Neural progenitor cell (in vitro differentiated cells): ENCODE data around the gene LRRC61. TPM values are rescaled to one million over a fixed set of nuclear protein-coding genes. Genes with fewer than 3 reads are reported as not detected.

Source experiments
- DNase-seq: peaks from one replicate; pipeline ENCODE4 v3.0.0-alpha.2; 2016; ENCODE audit warnings: low spot score
- H2AFZ ChIP-seq: fragments of 200-600 bp; sonication (generic); replicated peaks from 2 replicates; pipeline ENCODE4 v1.6.1; 2016; ENCODE audit warnings: antibody characterized with exemption
- H3F3A ChIP-seq: fragments of 200-600 bp; sonication (generic); 2 replicates; pipeline ENCODE4 v1.6.1; 2016; ENCODE audit warnings: antibody characterized with exemption, low read depth
- H3K27ac ChIP-seq: fragments of 200-600 bp; sonication (generic); 2 replicates; pipeline ENCODE4 v1.5.1; 2016; ENCODE audit warnings: mild to moderate bottlenecking
- H3K27me3 ChIP-seq: fragments of 200-600 bp; sonication (generic); 2 replicates; pipeline ENCODE4 v1.6.1; 2016; ENCODE audit warnings: mild to moderate bottlenecking, moderate library complexity
- H3K36me3 ChIP-seq: fragments of 200-600 bp; sonication (generic); 2 replicates; pipeline ENCODE4 v1.5.1; 2016
- H3K4me1 ChIP-seq: fragments of 200-600 bp; sonication (generic); 2 replicates; pipeline ENCODE4 v1.6.1; 2016; ENCODE audit warnings: mixed run types
- H3K4me2 ChIP-seq: fragments of 200-600 bp; sonication (generic); 2 replicates; pipeline ENCODE4 v1.6.1; 2016
- H3K4me3 ChIP-seq: fragments of 200-600 bp; sonication (generic); 2 replicates; pipeline ENCODE4 v1.5.1; 2016
- H3K79me2 ChIP-seq: fragments of 200-600 bp; sonication (generic); 2 replicates; pipeline ENCODE4 v1.6.1; 2016; ENCODE audit warnings: low read depth
- H3K9ac ChIP-seq: fragments of 200-600 bp; sonication (generic); 2 replicates; pipeline ENCODE4 v1.6.1; 2016
- H3K9me3 ChIP-seq: fragments of 200-600 bp; sonication (generic); 2 replicates; pipeline ENCODE4 v1.5.1; 2016; ENCODE audit warnings: low read depth
- H4K20me1 ChIP-seq: fragments of 200-600 bp; sonication (generic); 2 replicates; pipeline ENCODE4 v1.6.1; 2016; ENCODE audit warnings: low read depth
- H3K27ac Mint-ChIP-seq: 3 replicates; pipeline ENCODE4 v1.8.0; 2021; ENCODE audit warnings: mixed read lengths
- H3K27me3 Mint-ChIP-seq: 2 replicates; pipeline ENCODE4 v1.8.0; 2022; ENCODE audit warnings: low read depth, mild to moderate bottlenecking, inconsistent platforms, moderate library complexity, mixed read lengths; ENCODE audit not compliant: insufficient read depth
- H3K36me3 Mint-ChIP-seq: 3 replicates; pipeline ENCODE4 v1.8.0; 2021; ENCODE audit warnings: mixed read lengths
- H3K4me1 Mint-ChIP-seq: 3 replicates; pipeline ENCODE4 v1.8.0; 2021; ENCODE audit warnings: mixed read lengths
- H3K4me3 Mint-ChIP-seq: 3 replicates; pipeline ENCODE4 v1.8.0; 2021; ENCODE audit warnings: mild to moderate bottlenecking, moderate library complexity, mixed read lengths
- H3K9me3 Mint-ChIP-seq: 3 replicates; pipeline ENCODE4 v1.8.0; 2020; ENCODE audit warnings: mixed read lengths
- CTCF ChIP-seq: fragments of 200-600 bp; sonication (generic); IDR thresholded peaks from 2 replicates; pipeline ENCODE4 v1.5.1; 2017; ENCODE audit warnings: antibody characterized with exemption, mild to moderate bottlenecking
- EZH2 ChIP-seq: fragments of 200-600 bp; sonication (generic); IDR thresholded peaks from 2 replicates; pipeline ENCODE4 v1.6.1; 2017; ENCODE audit warnings: antibody characterized with exemption, mild to moderate bottlenecking, moderate library complexity
- EZH2phosphoT487 ChIP-seq: fragments of 200-600 bp; sonication (generic); IDR thresholded peaks from 2 replicates; pipeline ENCODE4 v1.6.1; 2017; ENCODE audit warnings: antibody characterized with exemption
- total RNA-seq: library from RNA; depleted of rRNA; stranded (reverse); fragments of >200 nt; gene quantifications from 2 replicates; pipeline ENCODE4 v1.2.3, GENCODE V29; 2015; ENCODE audit warnings: low replicate concordance

Gene LRRC61
- total RNA-seq, 1 donor from 2014 or later: 2.0 TPM

DNA sequence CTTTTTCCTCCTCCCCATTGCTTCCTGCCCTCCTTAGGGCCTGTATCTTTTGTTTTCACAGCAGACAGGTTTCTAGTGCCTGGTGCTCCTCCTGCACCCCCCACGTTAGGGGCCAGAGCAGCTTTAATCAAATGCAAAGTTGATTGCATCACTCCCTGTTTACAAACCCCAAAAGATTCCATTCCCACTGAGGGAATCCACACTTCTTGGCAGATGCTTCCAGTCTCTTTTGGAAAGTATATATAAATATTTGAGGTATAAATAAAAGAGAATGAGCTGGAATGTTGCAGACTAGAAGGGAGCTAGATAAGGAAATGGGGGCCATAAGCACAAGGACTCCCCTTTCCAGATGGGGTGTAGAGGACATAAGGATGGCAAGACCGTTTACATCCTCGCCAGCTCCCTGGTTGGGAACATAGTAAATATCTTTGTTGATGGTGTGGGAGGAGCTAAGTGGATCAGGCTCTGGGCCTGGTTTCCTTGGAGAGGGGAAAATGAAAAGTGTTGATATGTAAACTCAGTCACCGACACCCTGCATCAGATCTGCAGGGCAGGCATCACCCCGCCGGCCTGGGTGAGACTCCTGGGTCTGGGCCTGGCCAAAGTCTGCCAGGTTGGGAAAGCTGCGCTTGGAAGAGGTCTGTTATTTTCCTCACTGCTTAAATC lies 12.1 kb downstream of the LRRC61 start:
- Histone ChIP-seq H3K27ac (no peak overlapping the region), H3K9me3 (no peaks in the 10 kb centered on the region), H3K27me3 (peaks cover 17% of the 10 kb centered on the region), H3F3A (no peaks in the 10 kb centered on the region), H4K20me1 (peaks cover 4% of the 10 kb centered on the region), H2AFZ (no peak overlapping the region), H3K4me1 (peaks cover 13% of the 10 kb centered on the region), H3K9ac (no peak overlapping the region), H3K4me2 (no peak overlapping the region), H3K36me3 (no peaks in the 10 kb centered on the region), H3K4me3 (no peak overlapping the region), H3K79me2 (no peaks in the 10 kb centered on the region)
- Mint-ChIP-seq H3K4me3 (no peak overlapping the region), H3K36me3 (no peaks in the 10 kb centered on the region), H3K27ac (peak overlapping the region; percentile 81), H3K27me3 (peaks cover 18% of the 10 kb centered on the region), H3K4me1 (peaks cover 26% of the 10 kb centered on the region), H3K9me3 (no peaks in the 10 kb centered on the region)
- TF ChIP-seq EZH2phosphoT487 (no peak), EZH2 (no peak), CTCF (no peak)
- no peak for DNase-seq

GRCh38 chr7:150335774-150336112 lies 12.6 kb downstream of the LRRC61 start:
- Mint-ChIP-seq H3K27ac (no peak overlapping the region), H3K4me1 (peaks cover 27% of the 10 kb centered on the region), H3K27me3 (peaks cover 18% of the 10 kb centered on the region), H3K36me3 (no peaks in the 10 kb centered on the region), H3K4me3 (no peak overlapping the region), H3K9me3 (no peaks in the 10 kb centered on the region)
- Histone ChIP-seq H3K9ac (no peak overlapping the region), H3F3A (no peaks in the 10 kb centered on the region), H3K79me2 (no peaks in the 10 kb centered on the region), H3K36me3 (no peaks in the 10 kb centered on the region), H3K4me2 (no peak overlapping the region), H3K9me3 (no peaks in the 10 kb centered on the region), H4K20me1 (peaks cover 5% of the 10 kb centered on the region), H3K27me3 (peaks cover 22% of the 10 kb centered on the region), H3K4me1 (peaks cover 18% of the 10 kb centered on the region), H2AFZ (no peak overlapping the region), H3K27ac (no peak overlapping the region), H3K4me3 (no peak overlapping the region)
- no peak for DNase-seq
- TF ChIP-seq EZH2phosphoT487: no peak
- no peak for TF ChIP-seq EZH2
- TF ChIP-seq CTCF: no peak

GRCh38 chr7:150336746-150337145 lies 13.6 kb downstream of the LRRC61 start:
- H3K27ac Mint-ChIP-seq: no peak overlapping the region
- H3K4me2 ChIP-seq: no peak overlapping the region
- no peak overlapping the region for H3K9ac ChIP-seq
- no peak for DNase-seq
- no peaks in the 10 kb centered on the region for H3K9me3 ChIP-seq
- no peaks in the 10 kb centered on the region for H3K36me3 Mint-ChIP-seq
- no peaks in the 10 kb centered on the region for H3F3A ChIP-seq
- no peaks in the 10 kb centered on the region for H3K79me2 ChIP-seq
- TF ChIP-seq EZH2phosphoT487 (no peak), CTCF (no peak), EZH2 (no peak)
- no peak overlapping the region for H3K4me3 Mint-ChIP-seq
- H3K27ac ChIP-seq: no peak overlapping the region
- H3K27me3 ChIP-seq: peaks cover 32% of the 10 kb centered on the region
- no peak overlapping the region for H2AFZ ChIP-seq
- peaks cover 18% of the 10 kb centered on the region for H3K27me3 Mint-ChIP-seq
- H3K4me1 Mint-ChIP-seq: peaks cover 29% of the 10 kb centered on the region
- H3K4me1 ChIP-seq: peaks cover 26% of the 10 kb centered on the region
- no peak overlapping the region for H3K4me3 ChIP-seq
- no peaks in the 10 kb centered on the region for H3K9me3 Mint-ChIP-seq
- H3K36me3 ChIP-seq: no peaks in the 10 kb centered on the region
- peaks cover 10% of the 10 kb centered on the region for H4K20me1 ChIP-seq
